Small intestine (tissue), 7 donors: ENCODE results near the gene NTPCR. TPM values are rescaled to one million over a fixed set of nuclear protein-coding genes. Genes with fewer than 3 reads are reported as not detected.
"Not testable (repeated sequence)": the region's sequence is repeated elsewhere in the genome, so short reads cannot be mapped to it uniquely, and the experiment has no call there.

Source experiments
- DNase-seq, 2 donors: peaks; one replicate each; pipeline versions ENCODE4 v3.0.0 to v3.0.0-alpha.2; 2013
- FAIRE-seq: peaks from 2 replicates; lab custom pipeline; 2012; peaks lifted over from hg19 to GRCh38; lab: Jason Lieb, UNC
- H3K27ac ChIP-seq, 3 donors: one replicate each; pipeline ENCODE4 v1.5.1; 2013; ENCODE audit warnings: low read length in 2 of 3, mild to moderate bottlenecking in 2 of 3, control low read depth in 1 of 3, inconsistent platforms in 1 of 3, low read depth in 1 of 3, moderate library complexity in 1 of 3
- H3K27me3 ChIP-seq, 3 donors: one replicate each; pipeline ENCODE4 v1.6.1; 2013; ENCODE audit warnings: low read length in 3 of 3, inconsistent platforms in 1 of 3; ENCODE audit not compliant: control insufficient read depth in 3 of 3, insufficient read depth in 3 of 3
- H3K36me3 ChIP-seq, 3 donors: one replicate each; pipeline ENCODE4 v1.6.1; 2013; ENCODE audit warnings: low read length in 3 of 3, inconsistent platforms in 1 of 3, low read depth in 1 of 3, mild to moderate bottlenecking in 1 of 3, moderate library complexity in 1 of 3; ENCODE audit not compliant: control insufficient read depth in 3 of 3, insufficient read depth in 2 of 3
- H3K4me1 ChIP-seq, 3 donors: one replicate each; pipeline ENCODE4 v1.6.1; 2013; ENCODE audit warnings: low read length in 2 of 3, inconsistent platforms in 1 of 3, low read depth in 1 of 3, mild to moderate bottlenecking in 1 of 3, moderate library complexity in 1 of 3; ENCODE audit not compliant: control insufficient read depth in 3 of 3, insufficient read depth in 2 of 3
- H3K4me3 ChIP-seq, 3 donors: one replicate each; pipeline ENCODE4 v1.5.1; 2013; ENCODE audit warnings: low read length in 3 of 3, control low read depth in 1 of 3, inconsistent platforms in 1 of 3, low read depth in 1 of 3, mild to moderate bottlenecking in 1 of 3, moderate library complexity in 1 of 3
- H3K9me3 ChIP-seq, 2 donors: one replicate each; pipeline ENCODE4 v1.6.1; 2013; ENCODE audit warnings: low read depth in 1 of 2, low read length in 1 of 2; ENCODE audit not compliant: control insufficient read depth in 2 of 2, insufficient read depth in 1 of 2
- WGBS, 3 donors: extraction: QIAGEN DNeasy Blood & Tissue Kit; methylation state at CpG; one replicate each; pipeline ENCODE4 v1.1.7; 2013; 5-methylcytosine and 5-hydroxymethylcytosine counted together
- polyA plus RNA-seq, 4 donors: library from polyadenylated mRNA; stranded (reverse) in 3 of 4; unstranded in 1 of 4; fragments of 200-250 nt in 3 of 4; fragments of 120-200 nt in 1 of 4; gene quantifications; one replicate each; pipeline versions ENCODE4 v1.2.1 to v1.2.3, GENCODE V29; 2013
- donor health status: healthy with polysubstance abuse.
- donor health status: control.
- donor health status: control.
- donor health status: Bipolar disorder and iron deficiency.
- donor health status: healthy.

The NTPCR gene
- polyA plus RNA-seq, 4 donors: 48.5 to 65.6 (median 58.1) TPM

- H3K9me3 ChIP-seq: peaks cover 0 to 13% of the 10 kb centered on the region in 2 donors
- peaks cover 0 to 27% (median 5%) of the 10 kb centered on the region in 3 donors for H3K36me3 ChIP-seq
- WGBS, 3 donors: 79 to 86% (median 85%) methylated on average over 2 of the region's 2 CpGs
- no peaks in the 10 kb centered on the region for H3K4me1 ChIP-seq
- DNase-seq (peak; percentile 8 to 18), FAIRE-seq (no peak)
- H3K4me3 ChIP-seq: no peak overlapping the region
- no peaks in the 10 kb centered on the region for H3K27me3 ChIP-seq
- no peak overlapping the region for H3K27ac ChIP-seq
These were observed 45.7 kb downstream of the NTPCR start for GRCh38 chr1:232996143-232996542.

DNA sequence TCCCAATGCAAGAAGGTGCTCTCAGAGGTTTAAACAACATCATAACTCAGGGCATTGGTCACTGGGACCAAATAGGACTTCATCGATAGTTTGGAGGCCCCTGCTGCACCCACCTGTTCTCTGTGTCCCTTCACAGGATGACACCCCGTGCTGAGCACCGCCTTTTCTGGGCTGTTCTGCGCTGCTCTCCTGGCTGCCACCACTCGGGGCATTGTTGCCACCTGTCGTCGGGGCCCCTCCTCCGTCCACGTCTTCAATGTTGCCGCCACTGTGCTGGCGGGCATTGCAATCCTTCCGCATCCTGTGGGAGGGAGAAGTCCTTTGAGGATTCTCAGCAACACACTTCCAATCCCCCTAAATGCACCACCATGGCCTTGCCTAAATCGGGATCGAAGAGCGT, 47.7 kb downstream of the NTPCR start:
- no peak for FAIRE-seq
- WGBS, 3 donors: 96 to 98% (median 98%) methylated on average over 15 of the region's 15 CpGs
- Histone ChIP-seq H3K4me3 (no peak overlapping the region), H3K27me3 (no peaks in the 10 kb centered on the region), H3K4me1 (no peaks in the 10 kb centered on the region), H3K9me3 (peaks cover 0 to 10% of the 10 kb centered on the region in 2 donors), H3K27ac (no peak overlapping the region), H3K36me3 (peaks cover 0 to 20% (median 5%) of the 10 kb centered on the region in 3 donors)
- DNase-seq: no peak

DNA sequence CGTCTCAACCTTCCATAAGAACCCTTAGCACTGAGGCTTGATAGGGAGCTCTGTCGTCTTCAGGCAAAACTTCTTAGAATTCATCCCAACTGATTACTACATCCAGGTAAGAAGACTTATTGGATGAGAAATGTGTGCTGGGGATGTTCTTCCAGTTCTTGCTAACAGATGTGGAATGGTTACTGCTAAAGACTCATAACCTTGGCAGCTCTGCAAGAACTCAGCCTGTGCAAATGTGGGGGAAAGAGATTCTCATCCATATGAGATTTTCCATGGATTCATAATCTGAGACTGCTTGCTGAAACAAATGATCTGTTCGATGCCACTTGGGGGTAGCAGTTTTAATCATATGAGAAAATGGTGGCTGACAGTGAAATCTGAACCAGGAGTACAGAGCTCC, 48.2 kb downstream of the NTPCR start:
- Histone ChIP-seq H3K27me3 (no peaks in the 10 kb centered on the region), H3K4me1 (no peaks in the 10 kb centered on the region), H3K27ac (no peak overlapping the region), H3K36me3 (peaks cover 0 to 20% (median 5%) of the 10 kb centered on the region in 3 donors), H3K4me3 (no peak overlapping the region), H3K9me3 (peaks cover 0 to 5% of the 10 kb centered on the region in 2 donors)
- WGBS, 3 donors: 82 to 95% (median 83%) methylated on average over 3 of the region's 3 CpGs
- FAIRE-seq (no peak), DNase-seq (no peak)

- 95 to 96% (median 96%) methylated on average over 16 of the region's 16 CpGs for WGBS, 3 donors
- Histone ChIP-seq H3K9me3 (no peaks in the 10 kb centered on the region), H3K4me1 (no peaks in the 10 kb centered on the region), H3K4me3 (no peak overlapping the region), H3K27me3 (no peaks in the 10 kb centered on the region), H3K36me3 (peaks cover 0 to 22% (median 5%) of the 10 kb centered on the region in 3 donors), H3K27ac (no peak overlapping the region)
- no peak for DNase-seq
- no peak for FAIRE-seq
These were observed 49.7 kb downstream of the NTPCR start for GRCh38 chr1:232999956-233000625.

GRCh38 chr1:233003638-233004037, 53.2 kb downstream of the NTPCR start:
- H3K36me3 ChIP-seq: peaks cover 0 to 16% (median 0%) of the 10 kb centered on the region in 3 donors
- H3K9me3 ChIP-seq, DNase-seq, H3K4me1 ChIP-seq, H3K27me3 ChIP-seq, H3K27ac ChIP-seq, FAIRE-seq, H3K4me3 ChIP-seq: not testable (repeated sequence)
- 95 to 97% (median 95%) methylated on average over 5 of the region's 5 CpGs for WGBS, 3 donors

DNA sequence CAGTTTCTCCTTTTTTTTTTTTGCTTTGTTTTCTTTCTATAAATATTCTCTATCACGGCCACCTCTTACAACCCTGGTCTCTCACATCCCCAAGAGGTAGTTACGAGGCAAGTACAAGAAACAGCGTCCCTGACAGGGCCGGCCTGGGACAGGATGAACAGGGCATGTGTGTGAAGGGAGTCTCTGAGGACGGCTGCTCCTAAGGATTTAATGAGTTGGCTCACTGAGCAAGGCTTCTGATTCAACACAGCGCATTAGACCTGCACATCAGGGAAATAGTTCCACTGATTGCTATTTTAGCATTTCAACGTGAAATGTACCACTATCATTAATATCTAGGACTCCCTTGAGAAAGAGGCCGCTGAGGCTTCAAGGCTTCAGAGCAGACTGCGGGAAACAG, 54.0 kb downstream of the NTPCR start:
- H3K9me3 ChIP-seq: no peaks in the 10 kb centered on the region
- H3K4me3 ChIP-seq: no peak overlapping the region
- no peaks in the 10 kb centered on the region for H3K4me1 ChIP-seq
- 90 to 93% (median 92%) methylated on average over 9 of the region's 9 CpGs for WGBS, 3 donors
- FAIRE-seq (no peak), DNase-seq (no peak)
- H3K36me3 ChIP-seq: peaks cover 0 to 14% (median 0%) of the 10 kb centered on the region in 3 donors
- H3K27ac ChIP-seq: no peak overlapping the region
- H3K27me3 ChIP-seq: no peaks in the 10 kb centered on the region

DNA sequence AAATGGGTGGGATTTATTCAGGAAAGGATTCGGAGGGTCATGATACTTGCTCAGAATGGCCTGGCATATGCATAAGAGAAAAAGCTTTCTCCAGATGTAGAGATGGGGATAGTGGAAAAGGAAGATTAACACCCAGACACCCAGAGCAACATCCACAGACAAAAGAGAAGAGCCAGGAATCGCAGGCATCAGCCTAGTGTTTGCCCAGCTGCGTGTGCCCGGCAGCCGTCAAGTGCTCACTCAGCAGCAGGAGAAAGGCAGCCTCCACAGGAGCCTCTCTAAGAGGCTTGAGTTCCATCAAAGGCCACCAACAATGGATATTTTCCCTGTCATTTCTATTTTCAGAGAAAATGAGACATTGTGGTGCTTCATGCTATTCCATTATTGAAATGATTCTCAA, 54.7 kb downstream of the NTPCR start:
- 86 to 98% (median 96%) methylated on average over 5 of the region's 5 CpGs for WGBS, 3 donors
- no peak for FAIRE-seq
- DNase-seq: no peak
- no peaks in the 10 kb centered on the region for H3K9me3 ChIP-seq
- no peak overlapping the region for H3K4me3 ChIP-seq
- peaks cover 0 to 11% (median 0%) of the 10 kb centered on the region in 3 donors for H3K36me3 ChIP-seq
- no peaks in the 10 kb centered on the region for H3K27me3 ChIP-seq
- H3K27ac ChIP-seq: no peak overlapping the region
- H3K4me1 ChIP-seq: no peaks in the 10 kb centered on the region

DNA sequence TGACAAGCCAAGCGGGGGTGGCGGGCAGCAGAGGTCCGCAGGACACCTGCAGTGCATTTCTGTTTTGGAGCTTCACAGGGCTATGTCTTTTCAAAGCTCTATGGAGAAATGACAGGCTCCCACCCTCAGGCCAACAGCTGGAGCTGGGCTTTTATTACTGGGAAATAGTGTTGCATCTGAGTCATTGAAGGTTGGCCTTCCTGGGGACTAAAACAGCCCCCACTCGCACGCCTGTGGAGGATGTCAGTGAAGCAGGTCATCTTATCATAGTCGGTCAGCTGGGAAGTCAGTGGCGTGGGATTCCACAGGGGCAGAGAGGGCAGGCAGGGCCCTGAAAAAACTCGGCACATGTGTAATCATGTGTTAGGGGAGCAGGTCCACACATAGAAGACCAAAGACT, 55.3 kb downstream of the NTPCR start:
- Histone ChIP-seq H3K4me1 (no peaks in the 10 kb centered on the region), H3K4me3 (no peak overlapping the region), H3K27ac (no peak overlapping the region), H3K36me3 (peaks cover 0 to 8% (median 0%) of the 10 kb centered on the region in 3 donors), H3K27me3 (no peaks in the 10 kb centered on the region), H3K9me3 (no peaks in the 10 kb centered on the region)
- FAIRE-seq: no peak
- DNase-seq: no peak
- WGBS, 3 donors: 87 to 95% (median 92%) methylated on average over 8 of the region's 8 CpGs

GRCh38 chr1:233006108-233006507, 55.7 kb downstream of the NTPCR start:
- 81 to 87% (median 85%) methylated on average over 6 of the region's 6 CpGs for WGBS, 3 donors
- DNase-seq (no peak), FAIRE-seq (no peak)
- Histone ChIP-seq H3K27me3 (no peaks in the 10 kb centered on the region), H3K27ac (no peak overlapping the region), H3K4me1 (no peaks in the 10 kb centered on the region), H3K36me3 (peaks cover 0 to 8% (median 0%) of the 10 kb centered on the region in 3 donors), H3K9me3 (no peaks in the 10 kb centered on the region), H3K4me3 (no peak overlapping the region)
